Central memory CD4-positive, alpha-beta T cell (primary cell): Measurements from ENCODE around the gene SPOCK1.
"Not testable (repeated sequence)": the region's sequence is repeated elsewhere in the genome, so short reads cannot be mapped to it uniquely, and the experiment has no call there.

ENCODE experiments used
- DNase-seq: peaks from one replicate; pipeline ENCODE4 v3.0.0; 2022

Gene SPOCK1

GRCh38 chr5:136999787-137000186 lies 499.3 kb downstream of the SPOCK1 start:
- DNase-seq, result no peak

- DNase-seq, result no peak
These were observed 500.2 kb downstream of the SPOCK1 start for GRCh38 chr5:136998854-136999357.

- no peak for DNase-seq
These were observed 505.0 kb downstream of the SPOCK1 start for GRCh38 chr5:136994154-136994553.

- DNase-seq, result no peak
These were observed 506.2 kb downstream of the SPOCK1 start for GRCh38 chr5:136992796-136993489.

GRCh38 chr5:136985785-136986475 lies 513.2 kb downstream of the SPOCK1 start:
- no peak for DNase-seq

GRCh38 chr5:136984772-136985446 lies 514.2 kb downstream of the SPOCK1 start:
- DNase-seq, result no peak

GRCh38 chr5:136981936-136982335 lies 517.2 kb downstream of the SPOCK1 start:
- no peak for DNase-seq

- DNase-seq, result no peak
These were observed 520.0 kb downstream of the SPOCK1 start for GRCh38 chr5:136979131-136979530.

GRCh38 chr5:136963504-136963903 lies 535.6 kb downstream of the SPOCK1 start:
- no peak for DNase-seq

- no peak for DNase-seq
These were observed 541.7 kb downstream of the SPOCK1 start for GRCh38 chr5:136957428-136957827.

- not testable (repeated sequence) for DNase-seq
These were observed 545.0 kb downstream of the SPOCK1 start for GRCh38 chr5:136954142-136954541.

GRCh38 chr5:136953346-136954069 lies 545.6 kb downstream of the SPOCK1 start:
- DNase-seq, result not testable (repeated sequence)

- no peak for DNase-seq
These were observed 571.6 kb downstream of the SPOCK1 start for GRCh38 chr5:136927571-136927970.

GRCh38 chr5:136926073-136926472 lies 573.1 kb downstream of the SPOCK1 start:
- no peak for DNase-seq
